ENCODE results near the gene FBXO24.

- TF ChIP-seq CTCF (IDR thresholded peaks at IDR 0.05) = no peak
- TF ChIP-seq POLR2AphosphoS5 (IDR thresholded peaks at IDR 0.05) = no peak
Measured at GRCh38 chr7:100641860-100642533, 55.9 kb downstream of the FBXO24 start.

Measured in upper lobe of left lung (tissue), 4 donors.